SK-N-SH (cell line): Measurements from ENCODE around the gene NTRK2. TPM values are rescaled to one million over a fixed set of nuclear protein-coding genes. Genes with fewer than 3 reads are reported as not detected.

ENCODE experiments used
- CTCF ChIA-PET: fragments of 300-600, 350-600 bp; formaldehyde crosslinking; extraction: SDS; loops from one replicate; lab custom pipeline; 2021; lab: Yijun Ruan, JAX
- POLR2A ChIA-PET: fragments of 350-600 bp; sonication (Branson Sonifier 250); formaldehyde crosslinking; extraction: SDS; loops from one replicate; lab custom pipeline; 2020; ENCODE audit warnings: antibody characterized with exemption, inconsistent platforms; lab: Yijun Ruan, JAX
- DNase-seq: peaks from one replicate; pipeline ENCODE4 v3.0.0; 2012
- H2AFZ ChIP-seq: fragments of 200-600 bp; sonication (generic); 2 replicates; pipeline ENCODE4 v1.8.1; 2016; ENCODE audit warnings: antibody characterized with exemption, mild to moderate bottlenecking, low read depth
- H3F3A ChIP-seq: fragments of 200-600 bp; sonication (generic); replicated peaks from 2 replicates; pipeline ENCODE3; 2016; ENCODE audit warnings: antibody characterized with exemption, mild to moderate bottlenecking; ENCODE audit not compliant: insufficient read depth
- H3K27ac ChIP-seq, 2 experiments: fragments of 200-500 bp in 1 of 2; fragments of 200-600 bp in 1 of 2; sonication (Bioruptor generic) in 1 of 2; sonication (generic), shearing (Covaris generic) in 1 of 2; 2 replicates each; pipeline versions ENCODE4 v1.5.1 to v1.6.1; 2014 to 2016; ENCODE audit warnings: low read depth in 2 of 2, inconsistent platforms in 1 of 2, low read length in 1 of 2, mild to moderate bottlenecking in 1 of 2, mixed read lengths in 1 of 2
- H3K27me3 ChIP-seq: fragments of 200-600 bp; sonication (generic), shearing (Covaris generic); 2 replicates; pipeline ENCODE4 v1.6.1; 2016; ENCODE audit warnings: mixed run types; ENCODE audit not compliant: insufficient read depth
- H3K36me3 ChIP-seq, 2 experiments: fragments of 200-500 bp in 1 of 2; fragments of 200-600 bp in 1 of 2; sonication (Bioruptor generic) in 1 of 2; sonication (generic) in 1 of 2; replicated peaks in 1 of 2; 2 replicates each; pipeline versions ENCODE3 to v1.5.1; 2014 to 2016; ENCODE audit warnings: low read length in 1 of 2, mild to moderate bottlenecking in 1 of 2; ENCODE audit not compliant: insufficient read depth in 2 of 2, control insufficient read depth in 1 of 2
- H3K4me1 ChIP-seq, 2 experiments: fragments of 200-500 bp in 1 of 2; fragments of 200-600 bp in 1 of 2; sonication (Bioruptor generic) in 1 of 2; sonication (generic), shearing (Covaris generic) in 1 of 2; 2 replicates each; pipeline versions ENCODE4 v1.5.1 to v1.6.1; 2014 to 2016; ENCODE audit warnings: low read depth in 1 of 2, low read length in 1 of 2, mixed run types in 1 of 2; ENCODE audit not compliant: insufficient read depth in 2 of 2, control insufficient read depth in 1 of 2
- H3K4me2 ChIP-seq: fragments of 200-600 bp; sonication (generic), shearing (Covaris generic); 2 replicates; pipeline ENCODE4 v1.6.1; 2017; ENCODE audit warnings: mixed run types
- H3K4me3 ChIP-seq, 2 experiments: fragments of 200-500 bp in 1 of 2; fragments of 200-600 bp in 1 of 2; sonication (Bioruptor generic) in 1 of 2; sonication (generic), shearing (Covaris generic) in 1 of 2; 2 replicates each; pipeline versions ENCODE4 v1.5.1 to v1.8.1; 2014 to 2016; ENCODE audit warnings: low read depth in 2 of 2, inconsistent platforms in 1 of 2, low read length in 1 of 2, mild to moderate bottlenecking in 1 of 2, mixed read lengths in 1 of 2, moderate library complexity in 1 of 2
- H3K79me2 ChIP-seq: fragments of 200-600 bp; sonication (generic); 2 replicates; pipeline ENCODE4 v1.8.1; 2017; ENCODE audit warnings: mild to moderate bottlenecking; ENCODE audit not compliant: insufficient read depth
- H3K9ac ChIP-seq: fragments of 200-600 bp; sonication (generic); 2 replicates; pipeline ENCODE4 v1.6.1; 2017; ENCODE audit warnings: mixed run types
- H3K9me2 ChIP-seq: fragments of 200-600 bp; sonication (generic); 2 replicates; pipeline ENCODE4 v1.6.1; 2017; ENCODE audit warnings: mixed run types
- H3K9me3 ChIP-seq: fragments of 200-600 bp; sonication (generic); 2 replicates; pipeline ENCODE4 v1.6.1; 2017; ENCODE audit warnings: mixed run types, mild to moderate bottlenecking, moderate library complexity
- H4K20me1 ChIP-seq: fragments of 200-600 bp; sonication (generic); 2 replicates; pipeline ENCODE4 v1.6.1; 2017; ENCODE audit warnings: mild to moderate bottlenecking, mixed run types; ENCODE audit not compliant: insufficient read depth
- CTCF ChIP-seq: fragments of 200-600 bp; sonication (generic); IDR thresholded peaks from 2 replicates; pipeline ENCODE4 v1.6.1; 2017; ENCODE audit warnings: antibody characterized with exemption, mild to moderate bottlenecking, moderate library complexity
- ELF1 ChIP-seq: IDR thresholded peaks from 2 replicates; pipeline ENCODE4 v1.4.0; 2012
- EZH2phosphoT487 ChIP-seq: fragments of 200-600 bp; sonication (generic); IDR thresholded peaks from 2 replicates; pipeline ENCODE4 v1.6.1; 2017; ENCODE audit warnings: low read depth, mixed run types, mild to moderate bottlenecking, antibody characterized with exemption, moderate library complexity, borderline replicate concordance
- NRF1 ChIP-seq: IDR thresholded peaks from 2 replicates; pipeline ENCODE4 v1.6.1; 2012; ENCODE audit warnings: low read depth, mild to moderate bottlenecking, low read length
- PBX3 ChIP-seq: IDR thresholded peaks from 2 replicates; pipeline ENCODE4; 2012
- RXRA ChIP-seq: IDR thresholded peaks from 2 replicates; pipeline ENCODE4 v1.4.0; 2012; ENCODE audit warnings: low read depth, mild to moderate bottlenecking, borderline replicate concordance
- TCF12 ChIP-seq: IDR thresholded peaks from 2 replicates; pipeline ENCODE4 v1.4.0; 2012
- YY1 ChIP-seq: IDR thresholded peaks from 2 replicates; pipeline ENCODE4 v1.4.0; 2012; ENCODE audit warnings: low read depth, mild to moderate bottlenecking
- WGBS: methylation state at CpG from one replicate; pipeline ENCODE4 v1.1.6; 2017; ENCODE audit warnings: low lambda C conversion rate; 5-methylcytosine and 5-hydroxymethylcytosine counted together
- polyA plus RNA-seq, 3 experiments: library from polyadenylated mRNA; depleted of rRNA; stranded (reverse); fragments of >200 nt; gene quantifications; 2 replicates each; pipeline ENCODE4 v1.2.3, GENCODE V29; 2012

Gene NTRK2
- polyA plus RNA-seq, 1 of the 3 experiments (the other 2 are of a cell fraction), result 0.05 TPM

GRCh38 chr9:84659773-84660172, 9.8 kb upstream of the NTRK2 start:
- ChIA-PET CTCF (interaction anchor here (0.7 kb wide), 1 partner anchor 43 kb away, joined by 3 read pairs; no protein-coding TSS in a partner anchor), POLR2A (no interaction called here)
- Histone ChIP-seq H3F3A (no peaks in the 10 kb centered on the region), H3K9me3 (no peaks in the 10 kb centered on the region), H2AFZ (no peak overlapping the region), H3K9me2 (no peaks in the 10 kb centered on the region), H3K9ac (no peak overlapping the region), H3K27me3 (no peaks in the 10 kb centered on the region), H3K36me3 (no peaks in the 10 kb centered on the region), H3K4me2 (no peak overlapping the region), H4K20me1 (no peaks in the 10 kb centered on the region), H3K27ac (no peak overlapping the region), H3K4me1 (no peaks in the 10 kb centered on the region), H3K79me2 (no peaks in the 10 kb centered on the region), H3K4me3 (no peak overlapping the region)
- TF ChIP-seq CTCF (no peak), NRF1 (no peak), EZH2phosphoT487 (no peak), YY1 (no peak), RXRA (no peak)
- 13% methylated on average over 1 of the region's 1 CpG for WGBS
- DNase-seq, result no peak

GRCh38 chr9:84667571-84668195, 1.8 kb upstream of the NTRK2 start:
- Histone ChIP-seq H3K4me2 (peak overlapping the region; percentile 92), H3K79me2 (no peaks in the 10 kb centered on the region), H3K9me3 (no peaks in the 10 kb centered on the region), H3K9me2 (no peaks in the 10 kb centered on the region), H4K20me1 (no peaks in the 10 kb centered on the region), H2AFZ (no peak overlapping the region; the same call in 1 of the 2 replicates), H3K9ac (no peak overlapping the region), H3K4me3 (peak overlapping the region; percentile 49 to 64), H3K4me1 (peaks cover 0 to 27% of the 10 kb centered on the region in 2 experiments; a peak in 1 of 4 replicates)
- POLR2A ChIA-PET, result no interaction called here
- DNase-seq, result peak; percentile 59
- CTCF ChIA-PET, result interaction anchor here (0.6 to 5.0 kb wide), 67 partner anchors 9 to 1030 kb away, joined by 3 to 33 read pairs (median 4); no protein-coding TSS in a partner anchor
- 9% methylated on average over 25 of the region's 27 CpGs for WGBS
- no peak for TF ChIP-seq ELF1
- no peak for TF ChIP-seq TCF12
- TF ChIP-seq PBX3, result no peak
- TF ChIP-seq CTCF, result peak; percentile 54
- TF ChIP-seq, all 33 proteins: peak for 1
- H3K36me3 ChIP-seq, result no peaks in the 10 kb centered on the region
- H3F3A ChIP-seq, result no peaks in the 10 kb centered on the region
- H3K27me3 ChIP-seq, result peaks cover 19% of the 10 kb centered on the region
- no peak overlapping the region; a peak in 1 of 4 replicates for H3K27ac ChIP-seq
